ENCODE data around the gene BABAM2. TPM values are rescaled to one million over a fixed set of nuclear protein-coding genes. Genes with fewer than 3 reads are reported as not detected.

BABAM2 gene
- total RNA-seq, 4 donors from 2014 or later = 57.2 to 72.2 (median 67.5) TPM

DNA sequence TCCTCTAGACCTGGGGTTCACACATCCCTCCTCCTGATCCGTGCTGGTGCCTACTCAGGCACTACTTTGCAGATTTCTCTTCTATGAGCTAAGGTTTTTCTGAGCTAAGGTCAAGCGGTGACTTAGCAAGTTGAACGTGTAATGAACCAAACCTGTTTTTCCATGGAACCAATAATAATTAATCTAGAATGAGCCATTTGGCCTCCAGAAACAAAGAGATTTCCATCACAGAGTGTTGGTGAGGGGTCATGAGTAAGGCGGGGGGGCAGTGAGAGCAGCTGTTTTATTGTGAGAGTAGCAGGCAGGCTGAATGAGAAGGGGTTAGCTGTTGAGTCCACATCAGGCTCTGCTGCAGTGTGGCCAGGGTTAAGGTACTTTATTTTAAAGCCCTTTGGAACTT, 390.1 kb downstream of the BABAM2 start:
- H3K27me3 ChIP-seq = no peaks in the 10 kb centered on the region
- in situ Hi-C loops (cut with MboI; ENCODE audit: low sequenced_read_pairs in 4 of 4) (no loop called here), intact Hi-C loops (cut with DNase I; ENCODE audit: low total_unique reads) (loop anchor here (5.0 kb wide), 1 partner anchor 33 kb away; no protein-coding TSS in a partner anchor)
- ATAC-seq (no peak), DNase-seq (no peak)
- peaks cover 15 to 25% of the 10 kb centered on the region in 2 donors for H3K4me1 ChIP-seq
- no peak overlapping the region for H3K27ac ChIP-seq
- H3K4me3 ChIP-seq = no peak overlapping the region
- H3K36me3 ChIP-seq = no peaks in the 10 kb centered on the region
- no peaks in the 10 kb centered on the region for H3K9me3 ChIP-seq
- TF ChIP-seq, protein P1, sequence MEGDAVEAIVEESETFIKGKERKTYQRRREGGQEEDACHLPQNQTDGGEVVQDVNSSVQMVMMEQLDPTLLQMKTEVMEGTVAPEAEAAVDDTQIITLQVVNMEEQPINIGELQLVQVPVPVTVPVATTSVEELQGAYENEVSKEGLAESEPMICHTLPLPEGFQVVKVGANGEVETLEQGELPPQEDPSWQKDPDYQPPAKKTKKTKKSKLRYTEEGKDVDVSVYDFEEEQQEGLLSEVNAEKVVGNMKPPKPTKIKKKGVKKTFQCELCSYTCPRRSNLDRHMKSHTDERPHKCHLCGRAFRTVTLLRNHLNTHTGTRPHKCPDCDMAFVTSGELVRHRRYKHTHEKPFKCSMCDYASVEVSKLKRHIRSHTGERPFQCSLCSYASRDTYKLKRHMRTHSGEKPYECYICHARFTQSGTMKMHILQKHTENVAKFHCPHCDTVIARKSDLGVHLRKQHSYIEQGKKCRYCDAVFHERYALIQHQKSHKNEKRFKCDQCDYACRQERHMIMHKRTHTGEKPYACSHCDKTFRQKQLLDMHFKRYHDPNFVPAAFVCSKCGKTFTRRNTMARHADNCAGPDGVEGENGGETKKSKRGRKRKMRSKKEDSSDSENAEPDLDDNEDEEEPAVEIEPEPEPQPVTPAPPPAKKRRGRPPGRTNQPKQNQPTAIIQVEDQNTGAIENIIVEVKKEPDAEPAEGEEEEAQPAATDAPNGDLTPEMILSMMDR (IDR thresholded peaks at IDR 0.05 in 4 of 5, conservative IDR thresholded peaks at IDR 0.05 in 1 of 5) = no peak
- TF ChIP-seq POLR2A (IDR thresholded peaks at IDR 0.05) = no peak

DNA sequence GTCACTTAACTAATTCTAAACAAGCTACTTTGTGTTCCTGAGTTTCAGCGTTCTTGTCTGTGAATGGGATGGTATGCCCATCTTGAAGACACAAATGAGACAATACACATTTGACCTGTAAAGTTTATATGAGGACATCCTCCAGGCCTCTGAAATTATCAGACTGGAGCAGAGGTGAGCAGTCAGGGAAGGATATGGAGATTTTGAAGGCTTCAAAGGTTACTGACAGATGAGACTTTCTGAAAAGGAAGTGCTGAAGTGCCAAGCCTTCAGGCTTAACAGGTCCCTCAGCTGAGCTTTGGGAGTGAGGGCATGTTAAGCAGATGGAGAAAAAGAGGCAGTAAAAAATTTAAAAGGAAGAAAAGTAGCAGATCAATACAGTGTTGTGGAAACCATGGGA, 391.2 kb downstream of the BABAM2 start:
- no peak overlapping the region for H3K27ac ChIP-seq
- H3K4me3 ChIP-seq = no peak overlapping the region
- intact Hi-C loops (cut with DNase I; ENCODE audit: low total_unique reads) (loop anchor here (5.0 kb wide), 1 partner anchor 34 kb away; no protein-coding TSS in a partner anchor), in situ Hi-C loops (cut with MboI; ENCODE audit: low sequenced_read_pairs in 4 of 4) (no loop called here)
- no peak for ATAC-seq
- DNase-seq = no peak
- peaks cover 10 to 17% of the 10 kb centered on the region in 2 donors for H3K4me1 ChIP-seq
- no peaks in the 10 kb centered on the region for H3K9me3 ChIP-seq
- H3K36me3 ChIP-seq = no peaks in the 10 kb centered on the region
- no peak for TF ChIP-seq POLR2A (IDR thresholded peaks at IDR 0.05)
- no peaks in the 10 kb centered on the region for H3K27me3 ChIP-seq

DNA sequence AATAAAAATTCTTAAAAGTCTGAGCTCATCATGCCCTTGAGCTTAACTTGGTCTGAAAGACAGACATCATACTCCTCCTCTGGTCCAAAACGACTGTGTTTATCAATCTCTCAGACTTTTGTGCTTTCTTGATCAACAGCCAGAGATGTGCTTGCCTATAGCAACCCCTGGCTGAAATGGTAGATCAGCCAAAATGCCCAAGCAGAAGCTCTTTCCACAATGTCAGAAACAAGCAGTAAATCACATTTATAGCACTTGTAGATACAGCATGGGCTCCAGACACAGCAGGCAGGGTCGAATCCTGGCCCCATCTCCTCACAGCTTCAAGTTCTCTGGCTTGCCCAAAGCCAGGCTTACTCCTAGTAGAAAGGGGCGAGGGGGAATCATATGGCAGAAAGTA, 391.7 kb downstream of the BABAM2 start:
- H3K27me3 ChIP-seq = no peaks in the 10 kb centered on the region
- intact Hi-C loops (cut with DNase I; ENCODE audit: low total_unique reads) = loop anchor here (5.0 kb wide), 1 partner anchor 35 kb away; no protein-coding TSS in a partner anchor
- DNase-seq = no peak
- TF ChIP-seq POLR2A (IDR thresholded peaks at IDR 0.05) = no peak
- TF ChIP-seq, protein P1 (IDR thresholded peaks at IDR 0.05 in 4 of 5, conservative IDR thresholded peaks at IDR 0.05 in 1 of 5) = no peak
- ATAC-seq = no peak
- in situ Hi-C loops (cut with MboI; ENCODE audit: low sequenced_read_pairs in 4 of 4) = no loop called here
- H3K27ac ChIP-seq = peak overlapping the region in 1 of 4 donors; percentile 70
- no peaks in the 10 kb centered on the region for H3K36me3 ChIP-seq
- H3K4me1 ChIP-seq = peaks cover 9 to 17% of the 10 kb centered on the region in 2 donors
- H3K4me3 ChIP-seq = no peak overlapping the region
- H3K9me3 ChIP-seq = no peaks in the 10 kb centered on the region

DNA sequence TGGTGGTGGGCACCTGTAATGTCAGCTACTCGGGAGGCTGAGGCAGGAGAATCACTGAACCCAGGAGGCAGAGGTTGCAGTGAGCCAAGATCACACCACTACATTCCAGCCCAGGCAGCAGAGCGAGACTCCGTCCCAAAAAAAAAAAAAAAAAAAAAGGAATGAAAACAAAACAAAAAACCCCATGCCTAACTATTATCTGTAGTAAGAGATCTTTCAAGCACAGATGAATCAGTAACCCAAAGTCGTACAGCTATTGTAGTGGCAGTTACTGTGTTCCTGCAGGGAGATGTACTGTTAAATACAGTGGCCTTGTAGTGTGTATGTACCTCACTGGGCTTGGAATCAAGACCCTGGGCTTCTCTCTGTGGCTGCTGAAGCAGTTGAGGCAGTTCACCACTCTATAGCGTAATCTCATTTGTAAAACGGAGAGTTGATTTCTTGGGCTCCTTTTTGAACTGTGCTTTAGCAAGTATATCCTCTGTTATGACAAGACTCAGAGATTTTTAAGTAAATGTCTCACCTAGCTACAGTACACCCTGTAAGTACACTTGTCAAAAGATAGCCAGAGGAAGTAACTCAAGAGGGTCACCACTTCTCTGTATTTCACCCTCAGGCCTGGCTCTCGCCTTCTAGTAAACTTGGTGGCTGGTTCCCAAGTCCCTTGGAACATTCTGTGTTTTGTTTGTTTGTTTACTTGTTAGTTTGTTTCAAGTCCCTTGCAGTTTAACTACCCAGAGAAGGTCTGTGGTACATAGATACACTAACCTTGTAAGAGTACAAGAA, 392.5 kb downstream of the BABAM2 start:
- H3K9me3 ChIP-seq = no peaks in the 10 kb centered on the region
- no peaks in the 10 kb centered on the region for H3K36me3 ChIP-seq
- intact Hi-C loops (cut with DNase I; ENCODE audit: low total_unique reads) = loop anchor here (5.0 kb wide), 1 partner anchor 36 kb away; no protein-coding TSS in a partner anchor
- H3K4me1 ChIP-seq = peaks cover 8 to 18% of the 10 kb centered on the region in 2 donors
- ATAC-seq (peak in 1 of 2 donors; percentile 86), DNase-seq (peak in 1 of 2 donors; percentile 35)
- TF ChIP-seq, protein P1 (IDR thresholded peaks at IDR 0.05 in 4 of 5, conservative IDR thresholded peaks at IDR 0.05 in 1 of 5) = no peak
- TF ChIP-seq POLR2A (IDR thresholded peaks at IDR 0.05) = no peak
- H3K4me3 ChIP-seq = no peak overlapping the region
- in situ Hi-C loops (cut with MboI; ENCODE audit: low sequenced_read_pairs in 4 of 4) = no loop called here
- no peaks in the 10 kb centered on the region for H3K27me3 ChIP-seq
- H3K27ac ChIP-seq = peak overlapping the region in 1 of 4 donors; percentile 70

DNA sequence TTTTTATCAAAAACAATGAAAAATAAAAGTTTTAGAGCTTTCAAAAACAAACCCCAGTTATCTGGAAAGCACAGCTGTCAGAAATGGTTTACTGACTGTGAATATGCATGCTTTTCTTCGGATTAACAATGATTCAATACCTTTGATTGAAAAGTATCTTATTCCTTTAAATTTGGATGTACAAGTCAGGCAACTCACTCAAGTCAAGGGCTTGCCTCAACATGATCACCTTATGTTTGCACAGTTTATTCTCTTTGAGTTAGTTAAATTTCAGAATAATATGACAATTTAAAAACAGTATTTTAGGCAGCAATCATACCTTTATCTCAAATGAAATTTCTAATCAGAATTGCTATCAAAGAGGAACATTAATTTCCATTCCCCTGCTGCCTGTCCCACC, 393.3 kb downstream of the BABAM2 start:
- intact Hi-C loops (cut with DNase I; ENCODE audit: low total_unique reads) = loop anchor here (5.0 kb wide), 1 partner anchor 37 kb away; no protein-coding TSS in a partner anchor
- Histone ChIP-seq H3K9me3 (no peaks in the 10 kb centered on the region), H3K4me1 (peaks cover 8 to 18% of the 10 kb centered on the region in 2 donors), H3K27me3 (no peaks in the 10 kb centered on the region), H3K4me3 (no peak overlapping the region), H3K36me3 (no peaks in the 10 kb centered on the region), H3K27ac (peak overlapping the region in 1 of 4 donors; percentile 70)
- TF ChIP-seq, protein P1 (IDR thresholded peaks at IDR 0.05 in 4 of 5, conservative IDR thresholded peaks at IDR 0.05 in 1 of 5) = no peak
- no peak for TF ChIP-seq POLR2A (IDR thresholded peaks at IDR 0.05)
- DNase-seq (no peak), ATAC-seq (no peak)
- in situ Hi-C loops (cut with MboI; ENCODE audit: low sequenced_read_pairs in 4 of 4) = no loop called here

Data from gastrocnemius medialis (tissue), 4 donors.